Neutrophil (primary cell): Measurements from ENCODE around the gene IKZF3.

Source experiments
- H3K27ac ChIP-seq: fragments of 200-600 bp; sonication (generic); 2 replicates; pipeline ENCODE4 v1.5.1; 2016; ENCODE audit warnings: mild to moderate bottlenecking, moderate library complexity
- H3K27me3 ChIP-seq: fragments of 200-600 bp; sonication (generic); 2 replicates; pipeline ENCODE4 v1.6.0; 2016; ENCODE audit warnings: mild to moderate bottlenecking
- H3K36me3 ChIP-seq: fragments of 200-600 bp; sonication (generic); 2 replicates; pipeline ENCODE4 v1.5.1; 2017
- H3K4me1 ChIP-seq, 2 experiments: fragments of 200-600 bp in 1 of 2; sonication (generic) in 1 of 2; 1 replicate in 1 of 2; 2 replicates in 1 of 2; pipeline versions ENCODE4 v1.5.1 to v1.6.1; 2013 to 2016; ENCODE audit warnings: low read depth in 1 of 2, low read length in 1 of 2, mild to moderate bottlenecking in 1 of 2, moderate library complexity in 1 of 2; ENCODE audit not compliant: control insufficient read depth in 1 of 2, insufficient read depth in 1 of 2
- H3K4me3 ChIP-seq, 2 experiments: fragments of 200-600 bp in 1 of 2; sonication (generic) in 1 of 2; 1 replicate in 1 of 2; 2 replicates in 1 of 2; pipeline ENCODE4 v1.5.1; 2013 to 2016; ENCODE audit warnings: low read depth in 1 of 2, low read length in 1 of 2, mild to moderate bottlenecking in 1 of 2, moderate library complexity in 1 of 2
- H3K9me3 ChIP-seq: fragments of 200-600 bp; sonication (generic); 2 replicates; pipeline ENCODE4 v1.5.1; 2016
- TF ChIP-seq, protein P1 (sequence below): fragments of 200-600 bp; sonication (generic); IDR thresholded peaks from 2 replicates; pipeline ENCODE4 v1.5.1; 2016; ENCODE audit warnings: antibody characterized with exemption

Gene IKZF3

DNA sequence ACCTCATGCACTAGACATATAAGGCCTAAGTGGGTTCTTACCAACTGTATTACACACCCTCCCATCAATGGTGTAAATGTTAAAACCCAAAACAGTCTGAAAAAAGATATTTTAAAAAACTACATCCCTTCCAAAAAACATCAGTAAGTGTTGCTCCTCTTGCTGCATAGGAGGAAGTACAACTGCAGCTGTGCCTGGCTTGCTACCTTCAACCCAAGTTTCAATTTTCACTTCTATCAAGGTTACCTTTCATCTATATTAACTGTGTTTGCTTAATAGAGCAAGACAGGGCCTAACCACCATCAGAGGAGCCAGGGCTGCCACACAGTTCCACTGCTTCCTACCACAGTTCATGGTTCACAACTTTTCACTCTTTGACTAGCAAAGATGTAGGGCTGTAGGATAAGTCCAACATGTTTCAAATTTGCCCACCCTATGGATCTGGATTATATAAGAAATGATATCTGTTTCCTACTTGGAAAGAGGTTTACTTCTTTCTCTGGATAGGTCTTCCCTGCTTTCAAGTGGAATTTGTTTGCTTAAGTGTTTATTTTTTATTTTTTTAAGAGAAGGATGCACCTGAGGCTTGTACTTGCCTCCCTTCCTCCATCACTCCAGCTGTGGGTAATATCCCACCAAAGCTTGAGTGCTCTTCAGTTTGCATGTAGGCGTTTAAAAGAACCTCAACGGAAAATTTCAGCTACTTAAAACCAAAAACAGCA, 69.7 kb downstream of the IKZF3 start:
- no peak overlapping the region for H3K27ac ChIP-seq
- no peaks in the 10 kb centered on the region for H3K4me1 ChIP-seq
- no peaks in the 10 kb centered on the region for H3K9me3 ChIP-seq
- H3K36me3 ChIP-seq, result no peaks in the 10 kb centered on the region
- TF ChIP-seq, protein P1, sequence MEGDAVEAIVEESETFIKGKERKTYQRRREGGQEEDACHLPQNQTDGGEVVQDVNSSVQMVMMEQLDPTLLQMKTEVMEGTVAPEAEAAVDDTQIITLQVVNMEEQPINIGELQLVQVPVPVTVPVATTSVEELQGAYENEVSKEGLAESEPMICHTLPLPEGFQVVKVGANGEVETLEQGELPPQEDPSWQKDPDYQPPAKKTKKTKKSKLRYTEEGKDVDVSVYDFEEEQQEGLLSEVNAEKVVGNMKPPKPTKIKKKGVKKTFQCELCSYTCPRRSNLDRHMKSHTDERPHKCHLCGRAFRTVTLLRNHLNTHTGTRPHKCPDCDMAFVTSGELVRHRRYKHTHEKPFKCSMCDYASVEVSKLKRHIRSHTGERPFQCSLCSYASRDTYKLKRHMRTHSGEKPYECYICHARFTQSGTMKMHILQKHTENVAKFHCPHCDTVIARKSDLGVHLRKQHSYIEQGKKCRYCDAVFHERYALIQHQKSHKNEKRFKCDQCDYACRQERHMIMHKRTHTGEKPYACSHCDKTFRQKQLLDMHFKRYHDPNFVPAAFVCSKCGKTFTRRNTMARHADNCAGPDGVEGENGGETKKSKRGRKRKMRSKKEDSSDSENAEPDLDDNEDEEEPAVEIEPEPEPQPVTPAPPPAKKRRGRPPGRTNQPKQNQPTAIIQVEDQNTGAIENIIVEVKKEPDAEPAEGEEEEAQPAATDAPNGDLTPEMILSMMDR, result no peak
- peaks cover 80% of the 10 kb centered on the region for H3K27me3 ChIP-seq
- H3K4me3 ChIP-seq, result no peak overlapping the region

DNA sequence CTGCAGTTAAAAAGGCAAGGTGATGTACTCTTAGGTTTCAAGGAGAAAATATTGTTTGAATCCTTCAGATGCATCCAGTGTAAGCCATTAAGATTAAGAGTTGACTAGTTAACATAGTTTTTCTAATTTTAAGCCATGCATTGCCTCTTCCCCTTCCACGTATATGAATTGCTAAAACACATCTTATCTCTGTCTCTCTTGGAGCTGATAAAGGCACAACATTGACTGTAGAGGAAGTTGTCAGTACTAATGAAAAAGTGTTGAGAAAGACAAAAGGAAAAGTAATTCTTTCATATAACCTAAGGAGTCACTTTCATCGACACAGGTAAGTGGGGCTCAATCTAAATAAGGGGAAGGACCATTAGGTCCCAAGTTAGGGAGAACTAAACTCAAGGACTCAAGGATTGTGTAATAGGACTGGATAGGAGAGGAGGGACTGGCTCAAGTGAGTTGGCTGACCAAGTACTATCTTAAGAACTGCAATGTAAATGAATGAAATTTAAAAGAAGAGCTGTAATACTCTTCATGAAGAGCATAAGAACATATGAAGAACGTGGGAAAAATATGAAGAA, 70.7 kb downstream of the IKZF3 start:
- Histone ChIP-seq H3K27me3 (peaks cover 73% of the 10 kb centered on the region), H3K27ac (no peak overlapping the region), H3K36me3 (no peaks in the 10 kb centered on the region), H3K4me1 (no peaks in the 10 kb centered on the region), H3K9me3 (no peaks in the 10 kb centered on the region), H3K4me3 (no peak overlapping the region)
- TF ChIP-seq, protein P1, result no peak

DNA sequence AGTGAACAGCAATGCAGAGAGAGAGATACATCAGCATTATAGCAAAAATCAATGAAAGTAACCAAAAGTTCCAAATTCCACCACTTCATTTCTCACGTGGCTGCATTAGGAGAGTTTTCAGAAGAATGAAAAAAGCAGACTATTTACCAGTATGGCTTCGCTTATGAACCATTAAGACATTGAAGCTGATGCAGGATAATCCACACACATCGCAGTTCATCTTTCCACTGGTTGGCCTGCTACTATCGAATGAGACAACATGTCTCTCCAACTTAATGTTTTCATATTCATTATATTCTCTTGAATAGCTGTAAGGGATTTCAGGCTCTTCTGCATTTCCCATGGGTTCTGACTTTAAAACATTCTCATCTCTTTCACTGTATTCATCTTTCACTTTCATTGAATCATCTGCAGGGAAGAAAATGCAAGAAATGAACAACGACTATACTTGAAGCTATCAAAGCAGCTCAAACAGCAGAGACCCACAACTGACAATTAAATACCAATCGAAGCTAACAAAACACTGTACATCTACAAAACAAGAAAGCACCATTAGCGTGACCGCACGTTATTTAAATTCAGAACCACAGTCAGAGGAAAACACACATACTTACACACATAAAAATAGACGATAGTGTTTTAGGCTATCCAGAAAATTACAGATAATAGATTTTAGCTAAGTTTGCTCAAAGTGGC, 71.4 kb downstream of the IKZF3 start:
- Histone ChIP-seq H3K36me3 (no peaks in the 10 kb centered on the region), H3K9me3 (no peaks in the 10 kb centered on the region), H3K27ac (no peak overlapping the region), H3K4me1 (no peaks in the 10 kb centered on the region), H3K27me3 (peaks cover 72% of the 10 kb centered on the region), H3K4me3 (no peak overlapping the region)
- TF ChIP-seq, protein P1, result no peak

DNA sequence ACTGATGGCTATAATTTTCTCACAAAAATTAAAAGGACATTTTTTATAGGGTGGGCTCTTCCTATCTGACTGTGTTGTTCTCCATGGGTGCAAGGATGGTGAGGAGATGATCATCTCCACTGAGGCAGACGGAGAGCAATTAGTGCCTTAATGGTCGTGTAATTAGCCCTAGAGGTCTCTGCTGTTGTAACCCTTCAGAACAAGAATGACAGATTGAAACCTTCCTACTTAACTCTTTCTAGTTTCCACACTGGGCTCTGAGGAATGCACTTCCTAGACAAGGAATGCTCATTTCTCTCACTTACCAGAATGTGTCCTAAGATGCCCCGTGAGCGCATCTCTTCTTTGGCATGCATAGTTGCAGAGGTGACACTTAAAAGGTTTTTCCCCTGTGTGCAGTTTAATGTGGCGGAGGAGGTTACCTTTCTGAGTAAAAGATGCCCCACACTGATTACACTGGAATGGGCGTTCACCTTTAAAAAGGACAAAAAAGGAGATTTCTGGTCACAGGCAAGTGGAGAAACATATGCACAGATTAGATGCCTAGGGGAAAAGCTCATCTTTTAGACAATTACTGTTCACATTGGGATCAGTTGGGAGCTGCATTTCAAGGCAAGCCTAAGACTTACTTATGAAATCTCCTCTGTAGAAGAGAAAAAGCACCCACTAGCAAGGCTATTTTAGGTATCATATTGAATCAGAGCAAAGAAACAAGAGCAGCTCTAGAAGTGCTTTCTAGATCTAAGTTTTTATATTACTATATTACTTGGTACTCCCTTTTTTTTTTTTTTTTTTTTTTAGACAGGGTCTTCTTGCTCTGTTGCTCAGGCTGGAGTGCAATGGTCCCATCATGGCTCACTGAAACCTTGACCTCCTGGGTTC, 72.8 kb downstream of the IKZF3 start:
- Histone ChIP-seq H3K9me3 (no peaks in the 10 kb centered on the region), H3K4me3 (no peak overlapping the region), H3K36me3 (no peaks in the 10 kb centered on the region), H3K27ac (no peak overlapping the region), H3K4me1 (no peaks in the 10 kb centered on the region), H3K27me3 (peaks cover 83% of the 10 kb centered on the region)
- TF ChIP-seq, protein P1, result no peak

DNA sequence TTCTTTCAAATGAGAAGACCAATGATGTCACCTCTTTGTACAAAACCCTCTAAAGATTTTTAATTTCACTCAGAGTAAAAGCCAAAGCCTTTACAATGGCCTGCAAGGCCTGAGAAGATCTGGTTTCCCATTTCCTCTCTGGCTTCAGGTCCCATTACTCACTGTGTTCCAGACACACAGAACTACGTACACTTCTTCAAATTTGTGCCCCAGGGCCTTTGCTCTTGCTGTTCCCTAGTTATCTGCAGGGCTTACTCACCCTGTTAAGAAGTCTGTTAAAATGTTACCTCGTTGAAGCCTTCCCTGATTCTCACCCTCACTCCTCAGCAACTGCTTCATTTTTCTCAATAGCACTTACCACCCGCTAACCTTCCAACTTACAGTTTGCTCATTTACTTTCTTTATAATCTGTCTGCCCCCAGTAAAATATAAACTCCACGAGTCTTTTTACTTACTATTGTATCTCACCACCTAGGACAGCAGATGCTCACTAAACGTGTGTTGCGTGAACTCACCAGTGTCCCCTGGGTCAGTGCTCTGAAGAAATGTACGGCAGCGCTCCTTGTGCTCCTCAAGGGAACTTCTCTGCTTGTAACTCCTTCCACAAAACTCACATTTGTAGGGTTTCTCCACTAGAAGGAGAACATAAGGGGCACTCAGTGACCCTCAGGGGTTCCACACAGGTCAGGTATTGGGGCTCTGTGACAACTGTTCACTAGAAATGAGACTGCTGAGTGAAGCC, 76.2 kb downstream of the IKZF3 start:
- no peak overlapping the region for H3K4me3 ChIP-seq
- H3K36me3 ChIP-seq, result no peaks in the 10 kb centered on the region
- H3K4me1 ChIP-seq, result peaks cover 4% of the 10 kb centered on the region in 2 experiments
- H3K9me3 ChIP-seq, result no peaks in the 10 kb centered on the region
- H3K27ac ChIP-seq, result no peak overlapping the region
- TF ChIP-seq, protein P1, result no peak
- peaks cover 70% of the 10 kb centered on the region for H3K27me3 ChIP-seq
